ENCODE data around the gene CPNE9. TPM values are rescaled to one million over a fixed set of nuclear protein-coding genes. Genes with fewer than 3 reads are reported as not detected.

Gene CPNE9
- total and polyA plus RNA-seq, 2 of the 13 experiments (the other 11 are each of a cell fraction or from before 2014, with no cell fraction given), result 0.20 TPM; not detected in 1

GRCh38 chr3:9750556-9751411 is 47.2 kb downstream of the CPNE9 start (continued):
- no peak for TF ChIP-seq KIAA2018 (CRISPR knock-in tag; IDR thresholded peaks at IDR 0.05; ENCODE audit: borderline replicate concordance)
- TF ChIP-seq POLR2AphosphoS2 (IDR thresholded peaks at IDR 0.05; ENCODE audit: low read depth, low read length), result no peak
- no peak for TF ChIP-seq NCOA2 (CRISPR knock-in tag; IDR thresholded peaks at IDR 0.05)
- 0 out of 2 replicates have a peak, but pooled peaks have one; percentile 13 for TF ChIP-seq TOPORS (CRISPR knock-in tag; IDR thresholded peaks at IDR 0.05)
- TF ChIP-seq KDM6A (CRISPR knock-in tag; IDR thresholded peaks at IDR 0.05; ENCODE audit: low read depth), result no peak
- no peak for TF ChIP-seq ZNF335 (CRISPR knock-in tag; IDR thresholded peaks at IDR 0.05)
- no peak for TF ChIP-seq ZSCAN31 (CRISPR knock-in tag; IDR thresholded peaks at IDR 0.05; ENCODE audit: low read depth)
- no peak for TF ChIP-seq ZNF652 (CRISPR knock-in tag; IDR thresholded peaks at IDR 0.05; ENCODE audit: borderline replicate concordance, low read depth)
- no peak for TF ChIP-seq RFXAP (CRISPR knock-in tag; IDR thresholded peaks at IDR 0.05; ENCODE audit: borderline replicate concordance)
- TF ChIP-seq TAF1 (CRISPR knock-in tag; IDR thresholded peaks at IDR 0.05), result no peak
- peak; percentile 31; the same call in 1 of the 2 replicates for TF ChIP-seq KDM1A (CRISPR knock-in tag; IDR thresholded peaks at IDR 0.05)
- TF ChIP-seq ZNF788 (CRISPR knock-in tag; IDR thresholded peaks at IDR 0.05; ENCODE audit: borderline replicate concordance), result no peak
- TF ChIP-seq ZNF749 (CRISPR knock-in tag; IDR thresholded peaks at IDR 0.05; ENCODE audit: borderline replicate concordance), result no peak
- no peak for TF ChIP-seq CEBPG (CRISPR knock-in tag; IDR thresholded peaks at IDR 0.05)
- TF ChIP-seq FOXC1 (CRISPR knock-in tag; IDR thresholded peaks at IDR 0.05; ENCODE audit: borderline replicate concordance), result no peak
- TF ChIP-seq ETV5 (CRISPR knock-in tag; IDR thresholded peaks at IDR 0.05; ENCODE audit: borderline replicate concordance), result no peak
- no peak for TF ChIP-seq HOXA7 (CRISPR knock-in tag; IDR thresholded peaks at IDR 0.05)
- TF ChIP-seq TEAD3 (CRISPR knock-in tag; optimal IDR thresholded peaks at IDR 0.05; ENCODE audit: borderline replicate concordance), result peak; percentile 29
- TF ChIP-seq YEATS2 (CRISPR knock-in tag; IDR thresholded peaks at IDR 0.05; ENCODE audit: borderline replicate concordance), result no peak
- TF ChIP-seq UBTF (CRISPR knock-in tag; IDR thresholded peaks at IDR 0.05), result no peak

All from HepG2 (cell line).